Measurements from ENCODE around the gene TRIM52.

GRCh38 chr5:181212080-181212479 is 48.9 kb downstream of the TRIM52 start:
- no peak for TF ChIP-seq CTCF (IDR thresholded peaks at IDR 0.05; ENCODE audit: low read length)
- no peak for TF ChIP-seq EZH2 (IDR thresholded peaks at IDR 0.05; ENCODE audit: borderline replicate concordance, low read length)

All from OCI-LY1 (cell line).